ENCODE measurements around the gene MYBBP1A.

GRCh38 chr17:4576729-4577322 lies 21.6 kb upstream of the MYBBP1A start:
- TF ChIP-seq GLIS3 (CRISPR knock-in tag; IDR thresholded peaks at IDR 0.05) (no peak), ESRRG (CRISPR knock-in tag; IDR thresholded peaks at IDR 0.05) (no peak), PATZ1 (CRISPR knock-in tag; IDR thresholded peaks at IDR 0.05; ENCODE audit: borderline replicate concordance) (no peak), ZFP3 (CRISPR knock-in tag; IDR thresholded peaks at IDR 0.05) (no peak), RARB (CRISPR knock-in tag; IDR thresholded peaks at IDR 0.05) (no peak), CREB5 (CRISPR knock-in tag; IDR thresholded peaks at IDR 0.05; ENCODE audit: low read depth) (no peak), CSRNP3 (CRISPR knock-in tag; IDR thresholded peaks at IDR 0.05) (no peak), POU6F1 (CRISPR knock-in tag; IDR thresholded peaks at IDR 0.05; ENCODE audit: borderline replicate concordance, low read depth) (no peak), ARNTL (CRISPR knock-in tag; IDR thresholded peaks at IDR 0.05; ENCODE audit: borderline replicate concordance, low read depth) (no peak), ZNF8 (CRISPR knock-in tag; IDR thresholded peaks at IDR 0.05) (no peak), CSDC2 (CRISPR knock-in tag; IDR thresholded peaks at IDR 0.05) (no peak)
